H9 (cell line): ENCODE measurements around the gene PSMA6. TPM values are rescaled to one million over a fixed set of nuclear protein-coding genes. Genes with fewer than 3 reads are reported as not detected.

Experiments used
- DNase-seq: peaks from one replicate; pipeline ENCODE4 v3.0.0-alpha.2; 2017
- H2AFZ ChIP-seq: one replicate; pipeline ENCODE4 v1.6.1; 2013; ENCODE audit warnings: mild to moderate bottlenecking, low read length, control low read depth, moderate library complexity
- H2AK5ac ChIP-seq: 2 replicates; pipeline ENCODE4 v1.6.1; 2013; ENCODE audit warnings: low read length, control low read depth, mixed read lengths; ENCODE audit not compliant: insufficient read length
- H2BK120ac ChIP-seq: one replicate; pipeline ENCODE4 v1.6.1; 2013; ENCODE audit warnings: low read depth, mild to moderate bottlenecking, low read length, control low read depth, inconsistent platforms; ENCODE audit not compliant: poor library complexity, severe bottlenecking
- H2BK12ac ChIP-seq: 2 replicates; pipeline ENCODE4 v1.6.1; 2013; ENCODE audit warnings: low read length, control low read depth, mixed read lengths, low read depth; ENCODE audit not compliant: insufficient read length
- H2BK15ac ChIP-seq: 2 replicates; pipeline ENCODE4 v1.6.1; 2013; ENCODE audit warnings: low read depth, low read length, control low read depth
- H2BK20ac ChIP-seq: one replicate; pipeline ENCODE4 v1.6.1; 2013; ENCODE audit warnings: low read depth, mild to moderate bottlenecking, low read length, control low read depth, inconsistent platforms; ENCODE audit not compliant: poor library complexity, severe bottlenecking
- H2BK5ac ChIP-seq: 2 replicates; pipeline ENCODE4 v1.6.1; 2013; ENCODE audit warnings: low read length, control low read depth, mixed read lengths; ENCODE audit not compliant: insufficient read length
- H3K14ac ChIP-seq: 2 replicates; pipeline ENCODE4 v1.6.1; 2013; ENCODE audit warnings: low read length, control low read depth; ENCODE audit not compliant: insufficient read depth
- H3K18ac ChIP-seq: 2 replicates; pipeline ENCODE4 v1.6.1; 2013; ENCODE audit warnings: low read depth, mild to moderate bottlenecking, mixed read lengths, low read length, control low read depth; ENCODE audit not compliant: insufficient read length
- H3K23ac ChIP-seq: 2 replicates; pipeline ENCODE4 v1.6.1; 2013; ENCODE audit warnings: low read length, control low read depth, mixed read lengths, low read depth; ENCODE audit not compliant: insufficient read length
- H3K23me2 ChIP-seq: 2 replicates; pipeline ENCODE4 v1.6.1; 2013; ENCODE audit warnings: low read depth, mild to moderate bottlenecking, mixed read lengths, low read length, control low read depth; ENCODE audit not compliant: insufficient read length, poor library complexity, severe bottlenecking
- H3K27ac ChIP-seq: 2 replicates; pipeline ENCODE4 v1.5.1; 2013; ENCODE audit warnings: low read length, control low read depth, mixed read lengths, low read depth; ENCODE audit not compliant: insufficient read length
- H3K27me3 ChIP-seq: 2 replicates; pipeline ENCODE4 v1.6.1; 2013; ENCODE audit warnings: low read length, control low read depth, inconsistent platforms; ENCODE audit not compliant: insufficient read depth
- H3K4ac ChIP-seq: 2 replicates; pipeline ENCODE4 v1.6.1; 2013; ENCODE audit warnings: low read depth, mild to moderate bottlenecking, control low read depth, inconsistent platforms, low read length, moderate library complexity
- H3K4me1 ChIP-seq: 2 replicates; pipeline ENCODE4 v1.6.1; 2013; ENCODE audit warnings: low read length, control low read depth, inconsistent platforms; ENCODE audit not compliant: insufficient read depth
- H3K4me2 ChIP-seq: 2 replicates; pipeline ENCODE4 v1.6.1; 2013; ENCODE audit warnings: low read length, control low read depth, mixed read lengths; ENCODE audit not compliant: insufficient read length, insufficient read depth
- H3K56ac ChIP-seq: 2 replicates; pipeline ENCODE4 v1.6.1; 2013; ENCODE audit warnings: low read depth, mild to moderate bottlenecking, mixed read lengths, low read length, control low read depth; ENCODE audit not compliant: insufficient read length
- H3K79me1 ChIP-seq: 2 replicates; pipeline ENCODE4 v1.6.1; 2013; ENCODE audit warnings: low read depth, mild to moderate bottlenecking, moderate library complexity, low read length, control low read depth, inconsistent platforms; ENCODE audit not compliant: insufficient read depth, poor library complexity, severe bottlenecking
- H3K79me2 ChIP-seq: 2 replicates; pipeline ENCODE4 v1.6.1; 2013; ENCODE audit warnings: low read length, control low read depth, inconsistent platforms; ENCODE audit not compliant: insufficient read depth
- H3K9ac ChIP-seq: 2 replicates; pipeline ENCODE4 v1.6.1; 2013; ENCODE audit warnings: low read length, control low read depth, mixed read lengths; ENCODE audit not compliant: insufficient read length; ENCODE audit errors: extremely low read depth
- H3K9me3 ChIP-seq: one replicate; pipeline ENCODE4 v1.6.1; 2013; ENCODE audit warnings: low read depth, low read length, inconsistent platforms; ENCODE audit not compliant: control insufficient read depth
- H3T11ph ChIP-seq: one replicate; pipeline ENCODE4 v1.6.1; 2013; ENCODE audit warnings: mild to moderate bottlenecking, low read length, control low read depth, inconsistent platforms
- H4K20me1 ChIP-seq: one replicate; pipeline ENCODE4 v1.6.1; 2013; ENCODE audit not compliant: control insufficient read depth, insufficient read length, insufficient read depth
- H4K5ac ChIP-seq: 2 replicates; pipeline ENCODE4 v1.6.1; 2013; ENCODE audit warnings: low read depth, mild to moderate bottlenecking, mixed read lengths, low read length, control low read depth; ENCODE audit not compliant: insufficient read length
- H4K8ac ChIP-seq: replicated peaks from 2 replicates; pipeline ENCODE4 v1.6.1; 2013; ENCODE audit warnings: low read length, control low read depth, mixed read lengths, low read depth; ENCODE audit not compliant: insufficient read length
- H4K91ac ChIP-seq: 2 replicates; pipeline ENCODE4 v1.6.1; 2013; ENCODE audit warnings: low read depth, mild to moderate bottlenecking, moderate library complexity, mixed read lengths, low read length, control low read depth; ENCODE audit not compliant: insufficient read length
- H3K27ac Mint-ChIP-seq, 3 experiments: 2 replicates in 2 of 3; 3 replicates in 1 of 3; pipeline ENCODE4 v1.8.0; 2020 to 2021; ENCODE audit warnings: mixed read lengths in 3 of 3, mild to moderate bottlenecking in 1 of 3, moderate library complexity in 1 of 3
- H3K27me3 Mint-ChIP-seq: 2 replicates; pipeline ENCODE4 v1.8.0; 2021; ENCODE audit warnings: low read depth, mild to moderate bottlenecking, moderate library complexity, mixed read lengths
- H3K36me3 Mint-ChIP-seq, 3 experiments: 2 replicates in 2 of 3; 3 replicates in 1 of 3; pipeline ENCODE4 v1.8.0; 2020 to 2021; ENCODE audit warnings: low read depth in 3 of 3, mixed read lengths in 3 of 3; ENCODE audit not compliant: insufficient read depth in 1 of 3
- H3K4me1 Mint-ChIP-seq, 2 experiments: 2 replicates each; pipeline ENCODE4 v1.8.0; 2020; ENCODE audit warnings: mixed read lengths in 2 of 2
- H3K4me3 Mint-ChIP-seq, 2 experiments: 2 replicates in 1 of 2; 3 replicates in 1 of 2; pipeline ENCODE4 v1.8.0; 2020 to 2021; ENCODE audit warnings: mild to moderate bottlenecking in 2 of 2, mixed read lengths in 2 of 2, moderate library complexity in 1 of 2
- H3K9me3 Mint-ChIP-seq, 2 experiments: 2 replicates in 1 of 2; 3 replicates in 1 of 2; pipeline ENCODE4 v1.8.0; 2020; ENCODE audit warnings: mild to moderate bottlenecking in 2 of 2, mixed read lengths in 2 of 2, moderate library complexity in 1 of 2
- CTCF ChIP-seq: fragments of 200-600 bp; sonication (generic); conservative IDR thresholded peaks from 3 replicates; pipeline ENCODE4 v1.8.0; 2021; ENCODE audit warnings: antibody characterized with exemption, mild to moderate bottlenecking
- WGBS: extraction: QIAGEN DNeasy Blood & Tissue Kit; methylation state at CpG from one replicate; pipeline ENCODE4 v1.1.7; 2013; ENCODE audit warnings: missing lambda C conversion rate, low lambda C conversion rate, mixed read lengths; ENCODE audit not compliant: insufficient read length; ENCODE audit errors: extremely low coverage; 5-methylcytosine and 5-hydroxymethylcytosine counted together
- total RNA-seq: library from RNA; stranded (reverse); gene quantifications from 2 replicates; pipeline ENCODE4 v1.2.1, GENCODE V29; 2021

PSMA6 gene
- total RNA-seq, 1 experiment from 2014 or later: 255 TPM

GRCh38 chr14:35304812-35305462, 12.8 kb downstream of the PSMA6 start:
- no peak overlapping the region for H2AK5ac ChIP-seq
- no peak overlapping the region for H4K8ac ChIP-seq
- peaks cover 8% of the 10 kb centered on the region for H3K79me1 ChIP-seq
- no peak overlapping the region for H3K27ac Mint-ChIP-seq
- no peak overlapping the region for H2BK12ac ChIP-seq
- no peak overlapping the region for H4K5ac ChIP-seq
- H3K4ac ChIP-seq: no peak overlapping the region
- H3K27me3 ChIP-seq: no peaks in the 10 kb centered on the region
- no peaks in the 10 kb centered on the region for H3K23me2 ChIP-seq
- no peak overlapping the region for H3K9ac ChIP-seq
- no peak overlapping the region for H2BK15ac ChIP-seq
- no peak overlapping the region for H3K4me3 Mint-ChIP-seq
- H3K9me3 Mint-ChIP-seq: no peaks in the 10 kb centered on the region
- TF ChIP-seq CTCF: no peak
- no peaks in the 10 kb centered on the region for H3K9me3 ChIP-seq
- no peak overlapping the region for H3K14ac ChIP-seq
- H3K4me2 ChIP-seq: no peak overlapping the region
- no peak overlapping the region for H2BK120ac ChIP-seq
- H3K23ac ChIP-seq: no peak overlapping the region
- 0 out of 4 replicates have a peak, but pooled peaks cover 0 to 3% of the 10 kb centered on the region in 2 experiments for H3K4me1 Mint-ChIP-seq
- no peaks in the 10 kb centered on the region for H3K4me1 ChIP-seq
- no peak overlapping the region for H2AFZ ChIP-seq
- no peak overlapping the region for H3K27ac ChIP-seq
- no peak for DNase-seq
- no peak overlapping the region for H4K91ac ChIP-seq
- H4K20me1 ChIP-seq: no peaks in the 10 kb centered on the region
- peaks cover 4 to 22% (median 20%) of the 10 kb centered on the region in 3 experiments for H3K36me3 Mint-ChIP-seq
- H3K18ac ChIP-seq: no peak overlapping the region
- no peak overlapping the region for H3T11ph ChIP-seq
- H3K27me3 Mint-ChIP-seq: no peaks in the 10 kb centered on the region
- H3K56ac ChIP-seq: no peak overlapping the region
- no peak overlapping the region for H2BK5ac ChIP-seq
- H3K79me2 ChIP-seq: peaks cover 18% of the 10 kb centered on the region; the same call in 1 of the 2 replicates
- H2BK20ac ChIP-seq: no peak overlapping the region
- WGBS: no CpG with 5 or more reads among the region's 5 CpGs
